Measurements from ENCODE around the gene ZSWIM5.

DNA sequence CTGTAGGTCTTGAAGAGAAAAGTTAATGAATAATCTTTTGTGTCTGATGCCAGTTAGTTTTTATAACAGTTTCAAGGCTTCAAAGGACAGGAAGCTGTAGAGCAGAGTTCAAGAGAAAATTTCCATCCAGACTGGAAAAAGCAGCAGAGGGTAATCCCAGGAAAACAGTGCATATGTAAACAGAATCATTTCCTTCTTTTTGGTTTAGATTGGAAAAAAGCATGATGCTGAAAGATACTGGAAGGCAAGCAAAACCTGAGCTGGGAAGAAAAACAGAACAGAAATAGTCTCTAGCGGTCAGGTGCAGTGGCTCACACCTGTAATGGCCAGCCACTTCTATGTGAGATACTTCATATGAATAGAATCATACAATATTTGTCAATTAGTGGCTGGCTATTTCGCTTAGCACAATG, 71.9 kb downstream of the ZSWIM5 start:
- TF ChIP-seq, protein P1, sequence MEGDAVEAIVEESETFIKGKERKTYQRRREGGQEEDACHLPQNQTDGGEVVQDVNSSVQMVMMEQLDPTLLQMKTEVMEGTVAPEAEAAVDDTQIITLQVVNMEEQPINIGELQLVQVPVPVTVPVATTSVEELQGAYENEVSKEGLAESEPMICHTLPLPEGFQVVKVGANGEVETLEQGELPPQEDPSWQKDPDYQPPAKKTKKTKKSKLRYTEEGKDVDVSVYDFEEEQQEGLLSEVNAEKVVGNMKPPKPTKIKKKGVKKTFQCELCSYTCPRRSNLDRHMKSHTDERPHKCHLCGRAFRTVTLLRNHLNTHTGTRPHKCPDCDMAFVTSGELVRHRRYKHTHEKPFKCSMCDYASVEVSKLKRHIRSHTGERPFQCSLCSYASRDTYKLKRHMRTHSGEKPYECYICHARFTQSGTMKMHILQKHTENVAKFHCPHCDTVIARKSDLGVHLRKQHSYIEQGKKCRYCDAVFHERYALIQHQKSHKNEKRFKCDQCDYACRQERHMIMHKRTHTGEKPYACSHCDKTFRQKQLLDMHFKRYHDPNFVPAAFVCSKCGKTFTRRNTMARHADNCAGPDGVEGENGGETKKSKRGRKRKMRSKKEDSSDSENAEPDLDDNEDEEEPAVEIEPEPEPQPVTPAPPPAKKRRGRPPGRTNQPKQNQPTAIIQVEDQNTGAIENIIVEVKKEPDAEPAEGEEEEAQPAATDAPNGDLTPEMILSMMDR (IDR thresholded peaks at IDR 0.05; ENCODE audit: low read depth, low read length, missing input control): no peak
- TF ChIP-seq YY1 (IDR thresholded peaks at IDR 0.05) (peak; percentile 74), TAF1 (conservative IDR thresholded peaks at IDR 0.05) (no peak), JUND (IDR thresholded peaks at IDR 0.05) (peak; percentile 76 to 84), RAD21 (IDR thresholded peaks at IDR 0.05) (peak; percentile 50 to 56), EGR1 (IDR thresholded peaks at IDR 0.05; ENCODE audit: low read depth in 2 of 2) (peak; percentile 80 to 98), SP1 (IDR thresholded peaks at IDR 0.05) (peak; percentile 96)
- TF ChIP-seq, protein P2, sequence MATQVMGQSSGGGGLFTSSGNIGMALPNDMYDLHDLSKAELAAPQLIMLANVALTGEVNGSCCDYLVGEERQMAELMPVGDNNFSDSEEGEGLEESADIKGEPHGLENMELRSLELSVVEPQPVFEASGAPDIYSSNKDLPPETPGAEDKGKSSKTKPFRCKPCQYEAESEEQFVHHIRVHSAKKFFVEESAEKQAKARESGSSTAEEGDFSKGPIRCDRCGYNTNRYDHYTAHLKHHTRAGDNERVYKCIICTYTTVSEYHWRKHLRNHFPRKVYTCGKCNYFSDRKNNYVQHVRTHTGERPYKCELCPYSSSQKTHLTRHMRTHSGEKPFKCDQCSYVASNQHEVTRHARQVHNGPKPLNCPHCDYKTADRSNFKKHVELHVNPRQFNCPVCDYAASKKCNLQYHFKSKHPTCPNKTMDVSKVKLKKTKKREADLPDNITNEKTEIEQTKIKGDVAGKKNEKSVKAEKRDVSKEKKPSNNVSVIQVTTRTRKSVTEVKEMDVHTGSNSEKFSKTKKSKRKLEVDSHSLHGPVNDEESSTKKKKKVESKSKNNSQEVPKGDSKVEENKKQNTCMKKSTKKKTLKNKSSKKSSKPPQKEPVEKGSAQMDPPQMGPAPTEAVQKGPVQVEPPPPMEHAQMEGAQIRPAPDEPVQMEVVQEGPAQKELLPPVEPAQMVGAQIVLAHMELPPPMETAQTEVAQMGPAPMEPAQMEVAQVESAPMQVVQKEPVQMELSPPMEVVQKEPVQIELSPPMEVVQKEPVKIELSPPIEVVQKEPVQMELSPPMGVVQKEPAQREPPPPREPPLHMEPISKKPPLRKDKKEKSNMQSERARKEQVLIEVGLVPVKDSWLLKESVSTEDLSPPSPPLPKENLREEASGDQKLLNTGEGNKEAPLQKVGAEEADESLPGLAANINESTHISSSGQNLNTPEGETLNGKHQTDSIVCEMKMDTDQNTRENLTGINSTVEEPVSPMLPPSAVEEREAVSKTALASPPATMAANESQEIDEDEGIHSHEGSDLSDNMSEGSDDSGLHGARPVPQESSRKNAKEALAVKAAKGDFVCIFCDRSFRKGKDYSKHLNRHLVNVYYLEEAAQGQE (IDR thresholded peaks at IDR 0.05): peak; percentile 88
- TF ChIP-seq, protein P3, sequence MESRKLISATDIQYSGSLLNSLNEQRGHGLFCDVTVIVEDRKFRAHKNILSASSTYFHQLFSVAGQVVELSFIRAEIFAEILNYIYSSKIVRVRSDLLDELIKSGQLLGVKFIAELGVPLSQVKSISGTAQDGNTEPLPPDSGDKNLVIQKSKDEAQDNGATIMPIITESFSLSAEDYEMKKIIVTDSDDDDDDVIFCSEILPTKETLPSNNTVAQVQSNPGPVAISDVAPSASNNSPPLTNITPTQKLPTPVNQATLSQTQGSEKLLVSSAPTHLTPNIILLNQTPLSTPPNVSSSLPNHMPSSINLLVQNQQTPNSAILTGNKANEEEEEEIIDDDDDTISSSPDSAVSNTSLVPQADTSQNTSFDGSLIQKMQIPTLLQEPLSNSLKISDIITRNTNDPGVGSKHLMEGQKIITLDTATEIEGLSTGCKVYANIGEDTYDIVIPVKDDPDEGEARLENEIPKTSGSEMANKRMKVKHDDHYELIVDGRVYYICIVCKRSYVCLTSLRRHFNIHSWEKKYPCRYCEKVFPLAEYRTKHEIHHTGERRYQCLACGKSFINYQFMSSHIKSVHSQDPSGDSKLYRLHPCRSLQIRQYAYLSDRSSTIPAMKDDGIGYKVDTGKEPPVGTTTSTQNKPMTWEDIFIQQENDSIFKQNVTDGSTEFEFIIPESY (IDR thresholded peaks at IDR 0.05): peak; percentile 89
- TF ChIP-seq, protein P4, sequence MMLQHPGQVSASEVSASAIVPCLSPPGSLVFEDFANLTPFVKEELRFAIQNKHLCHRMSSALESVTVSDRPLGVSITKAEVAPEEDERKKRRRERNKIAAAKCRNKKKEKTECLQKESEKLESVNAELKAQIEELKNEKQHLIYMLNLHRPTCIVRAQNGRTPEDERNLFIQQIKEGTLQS (IDR thresholded peaks at IDR 0.05): no peak
- TF ChIP-seq, protein P5, sequence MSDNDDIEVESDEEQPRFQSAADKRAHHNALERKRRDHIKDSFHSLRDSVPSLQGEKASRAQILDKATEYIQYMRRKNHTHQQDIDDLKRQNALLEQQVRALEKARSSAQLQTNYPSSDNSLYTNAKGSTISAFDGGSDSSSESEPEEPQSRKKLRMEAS (IDR thresholded peaks at IDR 0.05): peak; percentile 93

Data from liver (tissue), 3 donors.